WTC11 (cell line): Measurements from ENCODE around the gene FOXO1. TPM values are rescaled to one million over a fixed set of nuclear protein-coding genes. Genes with fewer than 3 reads are reported as not detected.

ENCODE experiments used
- ATAC-seq: fragments of 200-7000 bp; cut with Tn5 transposase; 2 replicates; pipeline ENCODE4 v1.10.0; 2021; ENCODE audit warnings: mild to moderate bottlenecking, moderate library complexity
- CTCF ChIA-PET: fragments of 300-600 bp; sonication (Branson Sonifier 250); formaldehyde crosslinking; loops from one replicate; lab custom pipeline; 2021; ENCODE audit warnings: antibody characterized with exemption; lab: Charles Lee
- POLR2A ChIA-PET: fragments of 350-600 bp; sonication (Branson Sonifier 250); formaldehyde crosslinking; loops from one replicate; lab custom pipeline; 2021; ENCODE audit warnings: antibody characterized with exemption; lab: Charles Lee
- DNase-seq: peaks from one replicate; pipeline ENCODE4 v3.0.0; 2021; ENCODE audit warnings: low spot score
- H3K27ac Mint-ChIP-seq: 2 replicates; pipeline ENCODE4 v1.8.0; 2021; ENCODE audit warnings: mixed read lengths
- H3K27me3 Mint-ChIP-seq: 2 replicates; pipeline ENCODE4 v1.8.0; 2021; ENCODE audit warnings: low read depth, mild to moderate bottlenecking, moderate library complexity, mixed read lengths
- H3K36me3 Mint-ChIP-seq: 2 replicates; pipeline ENCODE4 v1.8.0; 2021; ENCODE audit warnings: mixed read lengths
- H3K4me1 Mint-ChIP-seq: 2 replicates; pipeline ENCODE4 v1.8.0; 2022; ENCODE audit warnings: mixed read lengths
- H3K4me3 Mint-ChIP-seq: 2 replicates; pipeline ENCODE4 v1.8.0; 2021; ENCODE audit warnings: mild to moderate bottlenecking, moderate library complexity, mixed read lengths
- H3K9me3 Mint-ChIP-seq: 2 replicates; pipeline ENCODE4 v1.8.0; 2021; ENCODE audit warnings: mixed read lengths
- ELF4 ChIP-seq: sonication (generic); formaldehyde crosslinking; IDR thresholded peaks from 2 replicates; pipeline ENCODE4 v1.8.1; 2022; ENCODE audit warnings: low read depth, mild to moderate bottlenecking, moderate library complexity, missing genetic modification reagents
- FOXJ3 ChIP-seq: sonication (generic); formaldehyde crosslinking; IDR thresholded peaks from 2 replicates; pipeline ENCODE4 v1.9.0; 2021; ENCODE audit warnings: missing genetic modification reagents, mild to moderate bottlenecking, borderline replicate concordance
- GABPB1 ChIP-seq: sonication (generic); formaldehyde crosslinking; IDR thresholded peaks from 2 replicates; pipeline ENCODE4 v1.8.1; 2023; ENCODE audit warnings: mild to moderate bottlenecking, missing genetic modification reagents
- GTF2I ChIP-seq: fragments of 250-450 bp; sonication (Bioruptor Pico); conservative IDR thresholded peaks from 2 replicates; pipeline ENCODE4 v1.4.0; 2021; ENCODE audit warnings: mild to moderate bottlenecking
- JAZF1 ChIP-seq: fragments of 250-450 bp; sonication (Bioruptor Pico); IDR thresholded peaks from 2 replicates; pipeline ENCODE4 v1.9.0; 2021; ENCODE audit warnings: moderate library complexity, mild to moderate bottlenecking, inconsistent platforms
- NR3C1 ChIP-seq: sonication (generic); formaldehyde crosslinking; conservative IDR thresholded peaks from 2 replicates; pipeline ENCODE4 v1.8.1; 2023; ENCODE audit warnings: low read depth, mild to moderate bottlenecking, missing genetic modification reagents
- SMAD3 ChIP-seq: sonication (generic); formaldehyde crosslinking; IDR thresholded peaks from 2 replicates; pipeline ENCODE4 v1.8.0; 2022; ENCODE audit warnings: missing genetic modification reagents, mild to moderate bottlenecking, borderline replicate concordance
- SMAD4 ChIP-seq: sonication (generic); formaldehyde crosslinking; IDR thresholded peaks from 2 replicates; pipeline ENCODE4 v1.8.0; 2022; ENCODE audit warnings: mild to moderate bottlenecking, missing genetic modification reagents
- total RNA-seq: library from RNA; stranded (reverse); gene quantifications from 3 replicates; pipeline ENCODE4 v1.2.3, GENCODE V29; 2021
- TF ChIP-seq, protein P1 (sequence below): sonication (generic); formaldehyde crosslinking; IDR thresholded peaks from 2 replicates; pipeline ENCODE4 v1.8.0; 2023; ENCODE audit warnings: missing genetic modification reagents, mild to moderate bottlenecking, borderline replicate concordance
- TF ChIP-seq, protein P2 (sequence below): sonication (generic); formaldehyde crosslinking; IDR thresholded peaks from 2 replicates; pipeline ENCODE4 v1.8.0; 2022; ENCODE audit warnings: mild to moderate bottlenecking, missing genetic modification reagents
- TF ChIP-seq, protein P3 (sequence below): sonication (generic); formaldehyde crosslinking; IDR thresholded peaks from 2 replicates; pipeline ENCODE4 v1.8.1; 2022; ENCODE audit warnings: missing genetic modification reagents, borderline replicate concordance
- TF ChIP-seq, protein P4 (sequence below): sonication (generic); formaldehyde crosslinking; IDR thresholded peaks from 2 replicates; pipeline ENCODE4 v1.8.0; 2023; ENCODE audit warnings: missing genetic modification reagents
- TF ChIP-seq, protein P5 (sequence below): sonication (generic); formaldehyde crosslinking; conservative IDR thresholded peaks from 2 replicates; pipeline ENCODE4 v1.8.1; 2022; ENCODE audit warnings: mild to moderate bottlenecking, missing genetic modification reagents
- TF ChIP-seq, protein P6 (sequence below): sonication (generic); formaldehyde crosslinking; IDR thresholded peaks from 2 replicates; pipeline ENCODE4 v1.8.1; 2023; ENCODE audit warnings: mild to moderate bottlenecking, missing genetic modification reagents, borderline replicate concordance
- TF ChIP-seq, protein P7 (sequence below): fragments of 250-450 bp; sonication (Bioruptor Pico); conservative IDR thresholded peaks from 2 replicates; pipeline ENCODE4 v1.9.0; 2021; ENCODE audit warnings: mild to moderate bottlenecking

Gene FOXO1
- total RNA-seq, 1 experiment from 2014 or later = 37.9 TPM

DNA sequence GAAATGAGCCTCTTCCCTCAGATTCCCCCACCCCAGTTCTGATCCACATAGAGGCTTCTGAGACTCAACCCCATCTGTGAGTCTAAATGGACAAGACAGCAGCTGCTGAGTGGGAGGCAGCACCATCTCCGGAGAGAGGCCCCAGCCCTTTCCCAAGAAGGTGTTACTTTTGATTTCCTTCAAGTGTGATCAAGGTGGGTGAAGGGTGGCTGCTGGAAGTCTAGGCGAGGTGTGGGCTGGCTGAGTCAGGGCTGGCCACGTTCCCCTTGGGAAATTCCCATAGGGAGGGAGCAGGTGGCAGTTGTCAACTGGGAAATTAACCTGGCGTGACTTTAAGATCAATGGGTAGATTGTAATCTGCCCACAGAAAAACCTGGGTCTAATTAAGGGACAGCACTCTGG is 148.0 kb downstream of the FOXO1 start (continued):
- TF ChIP-seq FOXJ3 = no peak
- TF ChIP-seq, protein P1, sequence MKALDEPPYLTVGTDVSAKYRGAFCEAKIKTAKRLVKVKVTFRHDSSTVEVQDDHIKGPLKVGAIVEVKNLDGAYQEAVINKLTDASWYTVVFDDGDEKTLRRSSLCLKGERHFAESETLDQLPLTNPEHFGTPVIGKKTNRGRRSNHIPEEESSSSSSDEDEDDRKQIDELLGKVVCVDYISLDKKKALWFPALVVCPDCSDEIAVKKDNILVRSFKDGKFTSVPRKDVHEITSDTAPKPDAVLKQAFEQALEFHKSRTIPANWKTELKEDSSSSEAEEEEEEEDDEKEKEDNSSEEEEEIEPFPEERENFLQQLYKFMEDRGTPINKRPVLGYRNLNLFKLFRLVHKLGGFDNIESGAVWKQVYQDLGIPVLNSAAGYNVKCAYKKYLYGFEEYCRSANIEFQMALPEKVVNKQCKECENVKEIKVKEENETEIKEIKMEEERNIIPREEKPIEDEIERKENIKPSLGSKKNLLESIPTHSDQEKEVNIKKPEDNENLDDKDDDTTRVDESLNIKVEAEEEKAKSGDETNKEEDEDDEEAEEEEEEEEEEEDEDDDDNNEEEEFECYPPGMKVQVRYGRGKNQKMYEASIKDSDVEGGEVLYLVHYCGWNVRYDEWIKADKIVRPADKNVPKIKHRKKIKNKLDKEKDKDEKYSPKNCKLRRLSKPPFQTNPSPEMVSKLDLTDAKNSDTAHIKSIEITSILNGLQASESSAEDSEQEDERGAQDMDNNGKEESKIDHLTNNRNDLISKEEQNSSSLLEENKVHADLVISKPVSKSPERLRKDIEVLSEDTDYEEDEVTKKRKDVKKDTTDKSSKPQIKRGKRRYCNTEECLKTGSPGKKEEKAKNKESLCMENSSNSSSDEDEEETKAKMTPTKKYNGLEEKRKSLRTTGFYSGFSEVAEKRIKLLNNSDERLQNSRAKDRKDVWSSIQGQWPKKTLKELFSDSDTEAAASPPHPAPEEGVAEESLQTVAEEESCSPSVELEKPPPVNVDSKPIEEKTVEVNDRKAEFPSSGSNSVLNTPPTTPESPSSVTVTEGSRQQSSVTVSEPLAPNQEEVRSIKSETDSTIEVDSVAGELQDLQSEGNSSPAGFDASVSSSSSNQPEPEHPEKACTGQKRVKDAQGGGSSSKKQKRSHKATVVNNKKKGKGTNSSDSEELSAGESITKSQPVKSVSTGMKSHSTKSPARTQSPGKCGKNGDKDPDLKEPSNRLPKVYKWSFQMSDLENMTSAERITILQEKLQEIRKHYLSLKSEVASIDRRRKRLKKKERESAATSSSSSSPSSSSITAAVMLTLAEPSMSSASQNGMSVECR (CRISPR knock-in tag) = no peak
- TF ChIP-seq, protein P2, sequence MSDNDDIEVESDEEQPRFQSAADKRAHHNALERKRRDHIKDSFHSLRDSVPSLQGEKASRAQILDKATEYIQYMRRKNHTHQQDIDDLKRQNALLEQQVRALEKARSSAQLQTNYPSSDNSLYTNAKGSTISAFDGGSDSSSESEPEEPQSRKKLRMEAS (CRISPR knock-in tag) = no peak
- no peak for TF ChIP-seq GTF2I
- no peak for TF ChIP-seq SMAD3
- TF ChIP-seq, protein P3, sequence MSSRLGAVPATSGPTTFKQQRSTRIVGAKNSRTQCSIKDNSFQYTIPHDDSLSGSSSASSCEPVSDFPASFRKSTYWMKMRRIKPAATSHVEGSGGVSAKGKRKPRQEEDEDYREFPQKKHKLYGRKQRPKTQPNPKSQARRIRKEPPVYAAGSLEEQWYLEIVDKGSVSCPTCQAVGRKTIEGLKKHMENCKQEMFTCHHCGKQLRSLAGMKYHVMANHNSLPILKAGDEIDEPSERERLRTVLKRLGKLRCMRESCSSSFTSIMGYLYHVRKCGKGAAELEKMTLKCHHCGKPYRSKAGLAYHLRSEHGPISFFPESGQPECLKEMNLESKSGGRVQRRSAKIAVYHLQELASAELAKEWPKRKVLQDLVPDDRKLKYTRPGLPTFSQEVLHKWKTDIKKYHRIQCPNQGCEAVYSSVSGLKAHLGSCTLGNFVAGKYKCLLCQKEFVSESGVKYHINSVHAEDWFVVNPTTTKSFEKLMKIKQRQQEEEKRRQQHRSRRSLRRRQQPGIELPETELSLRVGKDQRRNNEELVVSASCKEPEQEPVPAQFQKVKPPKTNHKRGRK (CRISPR knock-in tag) = no peak
- TF ChIP-seq NR3C1 (CRISPR knock-in tag) = no peak

DNA sequence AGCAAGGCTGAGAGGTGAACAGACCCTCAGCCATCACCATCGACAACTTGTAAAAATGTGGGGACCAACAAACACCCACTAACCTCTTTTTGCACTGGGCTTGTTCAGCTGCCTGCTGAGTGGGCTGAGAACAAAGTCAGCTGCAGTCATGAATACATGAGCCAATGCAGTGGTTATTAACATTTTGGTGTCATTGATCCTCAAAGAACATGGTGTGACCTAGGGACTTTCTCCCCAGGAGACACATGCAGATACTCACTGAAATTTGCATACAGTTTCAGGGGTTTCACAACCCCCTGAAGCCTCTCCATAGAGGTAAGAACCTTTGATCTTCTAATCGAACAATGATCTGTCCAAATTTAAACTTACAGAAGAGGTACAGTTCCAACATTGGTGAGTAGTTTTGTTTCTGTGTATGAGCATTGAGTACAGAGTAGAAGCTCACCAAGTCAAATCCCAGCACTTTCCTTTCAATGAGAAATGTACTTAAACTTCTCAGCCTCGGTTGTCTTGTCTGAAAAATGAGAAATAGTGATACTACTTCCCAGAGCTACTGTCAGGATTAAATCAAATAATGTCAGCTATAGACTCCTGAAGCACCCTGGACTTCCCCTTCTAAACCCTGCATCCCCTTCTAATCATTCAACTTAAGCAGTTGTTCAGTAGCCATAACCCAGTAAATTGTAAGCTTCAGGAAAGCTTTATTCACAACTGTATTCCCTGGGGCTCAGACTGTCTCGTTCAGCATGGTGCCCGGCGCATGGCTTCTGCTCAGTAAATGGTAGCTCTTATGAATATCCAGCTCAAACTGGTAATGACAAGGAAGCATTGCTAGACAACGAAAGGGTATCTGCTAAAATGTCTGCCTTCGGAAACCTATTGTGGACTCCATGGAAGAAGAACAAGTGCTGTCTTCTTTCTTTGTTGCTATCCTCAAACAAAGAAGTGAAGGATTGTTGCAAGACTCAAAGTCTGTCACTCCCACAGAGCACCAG is 148.7 kb downstream of the FOXO1 start:
- H3K27ac Mint-ChIP-seq = no peak overlapping the region
- TF ChIP-seq FOXJ3 (no peak), GABPB1 (CRISPR knock-in tag) (no peak), SMAD4 (no peak), ELF4 (CRISPR knock-in tag) (no peak), JAZF1 (CRISPR knock-in tag) (no peak)
- TF ChIP-seq, protein P4, sequence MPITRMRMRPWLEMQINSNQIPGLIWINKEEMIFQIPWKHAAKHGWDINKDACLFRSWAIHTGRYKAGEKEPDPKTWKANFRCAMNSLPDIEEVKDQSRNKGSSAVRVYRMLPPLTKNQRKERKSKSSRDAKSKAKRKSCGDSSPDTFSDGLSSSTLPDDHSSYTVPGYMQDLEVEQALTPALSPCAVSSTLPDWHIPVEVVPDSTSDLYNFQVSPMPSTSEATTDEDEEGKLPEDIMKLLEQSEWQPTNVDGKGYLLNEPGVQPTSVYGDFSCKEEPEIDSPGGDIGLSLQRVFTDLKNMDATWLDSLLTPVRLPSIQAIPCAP = no peak
- TF ChIP-seq, protein P5, sequence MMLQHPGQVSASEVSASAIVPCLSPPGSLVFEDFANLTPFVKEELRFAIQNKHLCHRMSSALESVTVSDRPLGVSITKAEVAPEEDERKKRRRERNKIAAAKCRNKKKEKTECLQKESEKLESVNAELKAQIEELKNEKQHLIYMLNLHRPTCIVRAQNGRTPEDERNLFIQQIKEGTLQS = no peak
- no peak overlapping the region for H3K4me3 Mint-ChIP-seq
- H3K36me3 Mint-ChIP-seq = no peaks in the 10 kb centered on the region
- ChIA-PET CTCF (no interaction called here), POLR2A (no interaction called here)
- no peaks in the 10 kb centered on the region for H3K27me3 Mint-ChIP-seq
- ATAC-seq = no peak
- no peaks in the 10 kb centered on the region for H3K9me3 Mint-ChIP-seq
- DNase-seq = no peak
- peaks cover 11% of the 10 kb centered on the region for H3K4me1 Mint-ChIP-seq

DNA sequence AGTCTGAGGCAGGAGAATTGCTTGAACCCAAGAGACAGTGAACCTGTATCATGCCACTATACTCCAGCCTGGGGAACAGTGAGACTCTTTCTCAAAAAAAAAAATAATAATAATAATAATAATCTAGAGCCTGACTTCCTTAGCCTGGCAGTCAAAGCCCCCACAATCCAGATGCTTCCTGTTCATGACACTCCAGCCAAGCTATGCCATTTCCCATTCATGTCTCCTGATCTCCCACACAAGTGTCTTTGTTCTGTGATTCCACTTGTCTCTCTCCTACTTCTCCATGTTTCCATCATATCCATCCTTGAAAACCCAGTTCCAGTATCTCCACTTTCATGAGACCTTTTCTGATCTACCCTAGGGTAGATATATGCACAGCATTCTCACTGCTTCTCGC is 150.7 kb downstream of the FOXO1 start:
- CTCF ChIA-PET = no interaction called here
- DNase-seq = no peak

More for the DNA sequence above, 150.7 kb downstream of the FOXO1 start:
- H3K9me3 Mint-ChIP-seq = no peaks in the 10 kb centered on the region
- H3K27me3 Mint-ChIP-seq = no peaks in the 10 kb centered on the region
- peaks cover 11% of the 10 kb centered on the region for H3K4me1 Mint-ChIP-seq
- POLR2A ChIA-PET = no interaction called here
- no peaks in the 10 kb centered on the region for H3K36me3 Mint-ChIP-seq
- no peak overlapping the region for H3K27ac Mint-ChIP-seq
- no peak for ATAC-seq
- no peak overlapping the region for H3K4me3 Mint-ChIP-seq
- TF ChIP-seq, protein P6, sequence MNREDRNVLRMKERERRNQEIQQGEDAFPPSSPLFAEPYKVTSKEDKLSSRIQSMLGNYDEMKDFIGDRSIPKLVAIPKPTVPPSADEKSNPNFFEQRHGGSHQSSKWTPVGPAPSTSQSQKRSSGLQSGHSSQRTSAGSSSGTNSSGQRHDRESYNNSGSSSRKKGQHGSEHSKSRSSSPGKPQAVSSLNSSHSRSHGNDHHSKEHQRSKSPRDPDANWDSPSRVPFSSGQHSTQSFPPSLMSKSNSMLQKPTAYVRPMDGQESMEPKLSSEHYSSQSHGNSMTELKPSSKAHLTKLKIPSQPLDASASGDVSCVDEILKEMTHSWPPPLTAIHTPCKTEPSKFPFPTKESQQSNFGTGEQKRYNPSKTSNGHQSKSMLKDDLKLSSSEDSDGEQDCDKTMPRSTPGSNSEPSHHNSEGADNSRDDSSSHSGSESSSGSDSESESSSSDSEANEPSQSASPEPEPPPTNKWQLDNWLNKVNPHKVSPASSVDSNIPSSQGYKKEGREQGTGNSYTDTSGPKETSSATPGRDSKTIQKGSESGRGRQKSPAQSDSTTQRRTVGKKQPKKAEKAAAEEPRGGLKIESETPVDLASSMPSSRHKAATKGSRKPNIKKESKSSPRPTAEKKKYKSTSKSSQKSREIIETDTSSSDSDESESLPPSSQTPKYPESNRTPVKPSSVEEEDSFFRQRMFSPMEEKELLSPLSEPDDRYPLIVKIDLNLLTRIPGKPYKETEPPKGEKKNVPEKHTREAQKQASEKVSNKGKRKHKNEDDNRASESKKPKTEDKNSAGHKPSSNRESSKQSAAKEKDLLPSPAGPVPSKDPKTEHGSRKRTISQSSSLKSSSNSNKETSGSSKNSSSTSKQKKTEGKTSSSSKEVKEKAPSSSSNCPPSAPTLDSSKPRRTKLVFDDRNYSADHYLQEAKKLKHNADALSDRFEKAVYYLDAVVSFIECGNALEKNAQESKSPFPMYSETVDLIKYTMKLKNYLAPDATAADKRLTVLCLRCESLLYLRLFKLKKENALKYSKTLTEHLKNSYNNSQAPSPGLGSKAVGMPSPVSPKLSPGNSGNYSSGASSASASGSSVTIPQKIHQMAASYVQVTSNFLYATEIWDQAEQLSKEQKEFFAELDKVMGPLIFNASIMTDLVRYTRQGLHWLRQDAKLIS (CRISPR knock-in tag) = no peak
- TF ChIP-seq, protein P7, sequence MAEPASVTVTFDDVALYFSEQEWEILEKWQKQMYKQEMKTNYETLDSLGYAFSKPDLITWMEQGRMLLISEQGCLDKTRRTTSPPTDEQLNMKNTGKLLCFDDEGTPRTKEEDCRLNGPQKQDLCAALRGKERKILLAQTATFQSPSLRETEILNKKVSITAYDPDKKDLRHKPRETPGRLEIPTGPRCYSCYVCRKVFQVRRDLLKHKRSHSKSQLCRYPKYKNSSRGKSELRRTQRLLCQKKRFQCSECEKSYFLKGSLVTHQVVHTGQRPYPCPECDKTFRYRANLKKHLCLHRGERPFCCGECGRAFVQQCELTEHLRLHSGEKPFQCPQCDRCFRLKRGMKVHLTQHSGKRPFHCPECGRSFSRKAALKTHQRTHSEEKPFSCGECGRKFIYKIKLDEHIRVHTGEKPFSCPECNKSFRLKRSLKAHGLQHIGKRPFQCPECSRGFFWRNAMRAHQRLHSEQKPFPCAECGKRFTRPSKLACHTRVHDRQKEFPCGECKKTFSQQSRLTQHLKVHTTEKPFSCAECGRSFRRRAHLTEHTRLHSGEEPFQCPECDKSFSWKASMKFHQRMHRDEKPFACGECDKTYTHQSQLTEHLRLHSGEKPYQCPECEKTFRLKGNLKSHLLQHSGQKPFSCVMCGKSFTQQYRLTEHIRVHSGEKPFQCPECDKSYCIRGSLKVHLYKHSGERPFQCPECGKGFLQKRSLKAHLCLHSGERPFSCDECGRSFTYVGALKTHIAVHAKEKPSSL (CRISPR knock-in tag) = no peak
